ENCODE results near the gene SORCS3.

SORCS3 gene

GRCh38 chr10:105278439-105278838 is 637.3 kb downstream of the SORCS3 start:
- DNase-seq, result no peak

DNA sequence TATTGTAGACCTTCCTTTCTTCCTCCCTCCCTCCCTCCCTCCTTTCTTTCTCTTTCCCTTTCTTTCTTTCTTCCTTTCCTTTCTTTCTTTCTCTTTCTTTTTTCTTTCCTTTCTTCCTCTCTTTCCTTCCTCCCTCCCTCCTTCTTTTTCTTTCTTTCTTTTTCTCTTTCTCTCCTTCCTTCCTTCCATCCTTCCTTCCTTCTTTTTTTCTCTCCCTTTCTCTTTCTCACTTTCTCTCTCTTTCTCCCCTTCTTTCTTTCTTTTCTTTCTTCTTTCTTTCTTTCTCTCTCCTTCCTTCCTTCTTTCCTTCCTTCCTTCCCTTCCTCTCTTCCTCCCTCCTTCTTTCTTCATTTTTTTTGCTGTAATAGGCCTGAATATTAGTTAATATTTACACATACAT is 638.0 kb downstream of the SORCS3 start:
- no peak for DNase-seq

DNA sequence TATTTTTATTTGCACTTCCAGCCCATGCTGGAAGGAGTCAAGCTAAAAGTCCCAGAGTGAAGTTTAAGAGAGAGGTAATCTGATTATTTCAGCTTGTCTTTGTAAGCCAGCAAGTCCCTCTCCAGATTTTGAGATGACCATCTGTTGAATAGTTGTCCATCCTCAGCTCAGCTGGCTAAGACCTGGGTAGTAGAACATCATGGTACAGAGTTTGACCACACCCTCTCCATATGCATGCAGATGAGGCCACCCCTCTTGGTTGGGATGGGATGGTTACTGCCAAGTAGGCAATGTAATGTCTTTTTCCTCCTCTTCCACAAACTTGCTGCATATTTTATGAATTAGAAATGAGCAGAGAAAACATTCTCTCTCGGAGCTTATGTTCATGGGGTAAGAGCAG is 639.8 kb downstream of the SORCS3 start:
- DNase-seq, result no peak

DNA sequence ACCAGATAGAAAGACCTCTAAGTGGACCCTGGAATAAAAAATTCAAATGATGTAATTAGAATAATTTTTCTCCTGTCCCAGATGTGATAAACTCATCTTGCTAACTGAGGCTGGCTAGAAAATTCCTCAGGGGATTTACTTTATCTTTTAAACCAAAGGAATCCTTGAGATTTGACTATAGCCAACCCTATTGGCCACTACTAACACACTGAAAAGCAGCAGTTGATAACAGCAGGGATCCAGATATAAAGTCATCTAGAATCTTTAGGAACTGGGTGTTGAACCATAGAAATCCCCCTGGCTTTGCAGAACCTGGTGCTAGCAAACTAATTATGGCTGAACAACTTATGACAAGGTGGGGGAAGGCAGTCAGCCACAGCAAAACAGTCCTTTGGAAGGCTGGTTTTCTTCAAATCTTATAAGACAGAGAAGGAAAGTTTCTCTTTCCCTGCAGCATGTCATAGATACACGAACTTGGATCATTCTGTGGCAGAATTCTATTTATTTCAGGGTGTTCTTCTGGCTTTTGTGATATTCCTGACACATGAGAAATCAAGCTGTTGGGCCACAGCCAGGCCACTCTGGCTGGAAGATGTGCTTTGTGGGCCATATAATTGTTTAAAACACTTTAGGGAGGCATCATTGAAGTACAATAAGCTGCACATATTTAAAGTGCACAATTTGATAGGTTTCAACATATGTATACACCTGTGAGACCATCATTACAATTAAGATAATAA is 643.6 kb downstream of the SORCS3 start:
- no peak for DNase-seq

- no peak for DNase-seq
Observed at GRCh38 chr10:105288026-105288425, 646.9 kb downstream of the SORCS3 start.

DNA sequence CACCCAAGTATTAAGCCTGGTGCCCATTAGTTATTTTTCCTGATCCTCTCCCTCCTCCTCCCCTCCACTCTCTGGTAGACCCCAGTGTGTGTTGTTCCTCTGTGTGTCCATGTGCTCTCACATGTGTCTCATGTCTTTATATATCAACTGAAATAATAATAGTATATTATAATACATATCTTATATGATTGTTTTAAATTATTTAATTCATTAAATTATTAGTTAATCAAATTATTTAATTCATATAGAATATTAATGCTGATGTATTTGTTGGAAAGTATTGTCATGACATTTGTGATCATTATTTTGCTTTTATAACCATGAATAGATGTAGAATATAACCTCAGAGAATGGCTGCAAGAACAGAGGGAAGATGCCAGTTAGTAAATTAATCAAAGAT is 647.5 kb downstream of the SORCS3 start:
- DNase-seq, result no peak

DNA sequence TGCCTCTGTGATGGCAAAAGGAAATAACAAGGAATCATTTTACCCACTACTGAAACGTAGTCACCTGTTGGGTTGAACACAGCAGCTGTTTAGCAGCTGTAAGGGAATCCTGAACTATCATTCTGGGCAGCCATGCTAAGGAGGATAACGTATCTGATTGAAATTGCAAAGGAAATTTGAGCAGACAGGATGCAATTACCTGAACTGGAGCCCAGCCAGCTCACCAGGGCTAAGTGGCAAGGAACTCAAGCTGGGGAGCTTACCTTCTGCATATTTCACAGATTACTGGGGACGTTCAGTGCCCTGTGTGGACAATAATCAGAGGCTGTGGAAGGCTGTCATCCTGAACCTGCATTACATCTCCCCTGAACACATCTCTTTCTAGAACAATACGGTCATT is 650.5 kb downstream of the SORCS3 start:
- DNase-seq, result no peak

DNA sequence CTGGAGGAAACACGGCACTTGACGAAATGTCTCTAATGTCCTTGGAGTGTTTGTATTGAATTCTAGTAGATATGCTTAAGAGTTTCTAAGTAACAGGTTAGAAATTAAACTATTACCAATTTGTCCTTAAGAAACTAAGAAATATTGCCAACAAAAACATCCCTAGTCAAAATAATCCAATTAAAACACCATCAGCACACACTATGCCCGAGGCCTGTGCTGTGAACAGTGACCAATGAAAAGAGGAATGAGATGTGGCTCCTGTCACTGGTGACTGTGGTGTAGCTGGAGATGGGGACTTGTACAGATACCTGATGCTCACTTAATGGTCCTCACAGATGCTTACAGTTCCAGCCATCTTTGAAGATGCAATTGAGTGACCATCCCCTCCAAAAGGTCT is 651.1 kb downstream of the SORCS3 start:
- DNase-seq, result no peak

Data from SIG-M5 (cell line).